ENCODE measurements around the gene PARD3B. TPM values are rescaled to one million over a fixed set of nuclear protein-coding genes. Genes with fewer than 3 reads are reported as not detected.

Gene PARD3B
- total and polyA plus RNA-seq, 10 of the 15 experiments (the other 5 are each of a cell fraction or from before 2014, with no cell fraction given) = 0.01 to 0.54 (median 0.07) TPM; not detected in 7

DNA sequence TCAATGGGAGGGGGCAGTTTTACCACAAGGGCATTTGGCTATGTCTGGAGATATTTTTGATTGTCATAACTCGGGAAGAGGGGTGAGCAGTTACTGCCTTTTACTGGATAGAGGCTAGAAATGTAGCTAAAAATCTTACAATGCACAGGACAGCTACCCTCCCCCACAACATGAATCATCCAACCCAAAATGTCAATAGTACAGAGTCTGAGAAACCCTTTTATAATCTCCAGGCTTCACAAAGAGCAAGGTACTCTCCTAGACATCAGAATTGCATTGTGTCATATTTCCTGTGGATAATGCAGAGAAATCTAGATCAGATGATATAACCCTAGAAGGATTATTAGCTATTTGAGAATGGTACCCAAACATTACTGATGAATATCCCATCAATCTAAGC is 859.9 kb downstream of the PARD3B start (continued):
- TF ChIP-seq REST (IDR thresholded peaks at IDR 0.05; ENCODE audit: low read depth, low read length) = no peak
- TF ChIP-seq, protein P1, sequence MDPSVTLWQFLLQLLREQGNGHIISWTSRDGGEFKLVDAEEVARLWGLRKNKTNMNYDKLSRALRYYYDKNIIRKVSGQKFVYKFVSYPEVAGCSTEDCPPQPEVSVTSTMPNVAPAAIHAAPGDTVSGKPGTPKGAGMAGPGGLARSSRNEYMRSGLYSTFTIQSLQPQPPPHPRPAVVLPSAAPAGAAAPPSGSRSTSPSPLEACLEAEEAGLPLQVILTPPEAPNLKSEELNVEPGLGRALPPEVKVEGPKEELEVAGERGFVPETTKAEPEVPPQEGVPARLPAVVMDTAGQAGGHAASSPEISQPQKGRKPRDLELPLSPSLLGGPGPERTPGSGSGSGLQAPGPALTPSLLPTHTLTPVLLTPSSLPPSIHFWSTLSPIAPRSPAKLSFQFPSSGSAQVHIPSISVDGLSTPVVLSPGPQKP (IDR thresholded peaks at IDR 0.05; ENCODE audit: low read depth, low read length) = no peak
- TF ChIP-seq EED (IDR thresholded peaks at IDR 0.05; ENCODE audit: low read depth) = no peak
- TF ChIP-seq RB1 (IDR thresholded peaks at IDR 0.05; ENCODE audit: borderline replicate concordance) = no peak
- no peak for TF ChIP-seq KLF5 (IDR thresholded peaks at IDR 0.05; ENCODE audit: partially characterized antibody)
- TF ChIP-seq BACH1 (IDR thresholded peaks at IDR 0.05; ENCODE audit: borderline replicate concordance) = no peak
- TF ChIP-seq, protein P2, sequence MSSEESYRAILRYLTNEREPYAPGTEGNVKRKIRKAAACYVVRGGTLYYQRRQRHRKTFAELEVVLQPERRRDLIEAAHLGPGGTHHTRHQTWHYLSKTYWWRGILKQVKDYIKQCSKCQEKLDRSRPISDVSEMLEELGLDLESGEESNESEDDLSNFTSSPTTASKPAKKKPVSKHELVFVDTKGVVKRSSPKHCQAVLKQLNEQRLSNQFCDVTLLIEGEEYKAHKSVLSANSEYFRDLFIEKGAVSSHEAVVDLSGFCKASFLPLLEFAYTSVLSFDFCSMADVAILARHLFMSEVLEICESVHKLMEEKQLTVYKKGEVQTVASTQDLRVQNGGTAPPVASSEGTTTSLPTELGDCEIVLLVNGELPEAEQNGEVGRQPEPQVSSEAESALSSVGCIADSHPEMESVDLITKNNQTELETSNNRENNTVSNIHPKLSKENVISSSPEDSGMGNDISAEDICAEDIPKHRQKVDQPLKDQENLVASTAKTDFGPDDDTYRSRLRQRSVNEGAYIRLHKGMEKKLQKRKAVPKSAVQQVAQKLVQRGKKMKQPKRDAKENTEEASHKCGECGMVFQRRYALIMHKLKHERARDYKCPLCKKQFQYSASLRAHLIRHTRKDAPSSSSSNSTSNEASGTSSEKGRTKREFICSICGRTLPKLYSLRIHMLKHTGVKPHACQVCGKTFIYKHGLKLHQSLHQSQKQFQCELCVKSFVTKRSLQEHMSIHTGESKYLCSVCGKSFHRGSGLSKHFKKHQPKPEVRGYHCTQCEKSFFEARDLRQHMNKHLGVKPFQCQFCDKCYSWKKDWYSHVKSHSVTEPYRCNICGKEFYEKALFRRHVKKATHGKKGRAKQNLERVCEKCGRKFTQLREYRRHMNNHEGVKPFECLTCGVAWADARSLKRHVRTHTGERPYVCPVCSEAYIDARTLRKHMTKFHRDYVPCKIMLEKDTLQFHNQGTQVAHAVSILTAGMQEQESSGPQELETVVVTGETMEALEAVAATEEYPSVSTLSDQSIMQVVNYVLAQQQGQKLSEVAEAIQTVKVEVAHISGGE (CRISPR knock-in tag; IDR thresholded peaks at IDR 0.05) = no peak
- no peak for TF ChIP-seq RUNX3 (IDR thresholded peaks at IDR 0.05; ENCODE audit: low read length)
